ENCODE data around the gene PLPP4.

The PLPP4 gene

DNA sequence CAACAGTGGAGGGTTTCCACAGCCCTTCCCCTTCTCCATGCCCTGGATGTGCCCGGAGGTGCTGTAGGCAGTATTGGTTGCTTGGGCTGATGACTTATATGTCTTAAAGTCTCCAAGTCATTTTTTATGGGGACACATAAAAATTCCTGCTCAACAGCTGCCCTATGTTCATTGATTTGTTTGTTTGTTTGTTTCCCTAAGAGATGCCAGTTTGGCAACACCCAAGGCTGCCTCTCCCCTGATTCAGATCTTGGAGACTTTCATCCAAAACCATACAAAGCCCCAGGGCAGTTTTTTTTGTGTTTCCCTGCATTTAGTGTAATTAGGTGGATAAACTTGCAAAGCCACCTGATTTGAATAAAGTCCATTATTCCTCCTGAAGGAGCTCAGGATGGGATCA, 115.3 kb downstream of the PLPP4 start:
- no peak overlapping the region for H3K27ac ChIP-seq
- TF ChIP-seq CTCF (conservative IDR thresholded peaks at IDR 0.05; ENCODE audit: low read depth) = no peak
- ChIA-PET POLR2A (ENCODE audit: low non-redundant PET) (no interaction called here), CTCF (no interaction called here)
- DNase-seq (ENCODE audit: low spot score) = no peak

- DNase-seq (ENCODE audit: low spot score) = no peak
- POLR2A ChIA-PET (ENCODE audit: low non-redundant PET) = no interaction called here
- no peak for TF ChIP-seq CTCF (conservative IDR thresholded peaks at IDR 0.05; ENCODE audit: low read depth)
- H3K27ac ChIP-seq = no peak overlapping the region
- CTCF ChIA-PET = interaction anchor here (0.6 kb wide), 1 partner anchor 67 kb away, joined by 3 read pairs; no protein-coding TSS in a partner anchor
Measured at GRCh38 chr10:120573355-120573754, 116.3 kb downstream of the PLPP4 start.

DNA sequence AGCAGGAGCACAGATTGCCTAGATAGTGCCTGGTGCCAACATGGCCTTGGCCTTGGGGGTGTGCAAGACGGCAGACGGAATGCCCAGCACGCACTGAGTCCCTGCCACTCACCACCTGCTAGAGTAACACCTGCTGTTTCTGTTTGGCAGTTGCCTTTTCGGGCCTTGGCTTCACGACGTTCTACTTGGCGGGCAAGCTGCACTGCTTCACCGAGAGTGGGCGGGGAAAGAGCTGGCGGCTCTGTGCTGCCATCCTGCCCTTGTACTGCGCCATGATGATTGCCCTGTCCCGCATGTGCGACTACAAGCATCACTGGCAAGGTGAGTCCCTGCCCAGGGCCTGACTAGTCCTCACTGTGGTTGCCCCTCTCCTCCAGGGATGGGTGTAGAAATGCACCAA, 118.0 kb downstream of the PLPP4 start:
- H3K27ac ChIP-seq = no peak overlapping the region
- no peak for TF ChIP-seq CTCF (conservative IDR thresholded peaks at IDR 0.05; ENCODE audit: low read depth)
- CTCF ChIA-PET = no interaction called here
- POLR2A ChIA-PET (ENCODE audit: low non-redundant PET) = no interaction called here
- DNase-seq (ENCODE audit: low spot score) = no peak

DNA sequence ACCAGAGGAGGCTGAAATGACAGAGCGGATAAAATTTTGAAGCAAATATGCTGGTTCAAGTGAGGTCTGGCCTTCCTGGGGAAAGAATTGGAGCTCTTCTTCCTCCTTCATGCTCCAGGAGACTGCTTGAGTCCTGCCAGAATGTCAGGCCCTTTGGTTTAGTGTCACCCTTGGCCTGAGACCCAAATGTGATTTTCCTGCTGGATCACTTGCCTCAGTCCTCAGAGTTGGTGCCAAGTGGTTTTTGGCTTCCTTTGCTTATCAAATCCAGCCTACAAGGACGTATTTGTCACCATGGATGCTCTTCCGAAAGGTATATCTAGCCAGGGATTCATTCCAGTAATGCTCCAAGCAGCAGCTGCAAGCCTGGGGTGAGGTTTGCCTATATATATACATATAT, 118.4 kb downstream of the PLPP4 start:
- ChIA-PET POLR2A (ENCODE audit: low non-redundant PET) (no interaction called here), CTCF (no interaction called here)
- no peak for TF ChIP-seq CTCF (conservative IDR thresholded peaks at IDR 0.05; ENCODE audit: low read depth)
- DNase-seq (ENCODE audit: low spot score) = no peak
- H3K27ac ChIP-seq = no peak overlapping the region

- H3K27ac ChIP-seq = no peak overlapping the region
- DNase-seq (ENCODE audit: low spot score) = no peak
- POLR2A ChIA-PET (ENCODE audit: low non-redundant PET) = no interaction called here
- CTCF ChIA-PET = no interaction called here
- no peak for TF ChIP-seq CTCF (conservative IDR thresholded peaks at IDR 0.05; ENCODE audit: low read depth)
Measured at GRCh38 chr10:120578134-120578533, 121.1 kb downstream of the PLPP4 start.

- TF ChIP-seq CTCF (conservative IDR thresholded peaks at IDR 0.05; ENCODE audit: low read depth) = no peak
- ChIA-PET CTCF (no interaction called here), POLR2A (ENCODE audit: low non-redundant PET) (no interaction called here)
- no peak for DNase-seq (ENCODE audit: low spot score)
- H3K27ac ChIP-seq = no peak overlapping the region
Measured at GRCh38 chr10:120578890-120579289, 121.9 kb downstream of the PLPP4 start.
